ENCODE results near the gene TMEM33.

DNA sequence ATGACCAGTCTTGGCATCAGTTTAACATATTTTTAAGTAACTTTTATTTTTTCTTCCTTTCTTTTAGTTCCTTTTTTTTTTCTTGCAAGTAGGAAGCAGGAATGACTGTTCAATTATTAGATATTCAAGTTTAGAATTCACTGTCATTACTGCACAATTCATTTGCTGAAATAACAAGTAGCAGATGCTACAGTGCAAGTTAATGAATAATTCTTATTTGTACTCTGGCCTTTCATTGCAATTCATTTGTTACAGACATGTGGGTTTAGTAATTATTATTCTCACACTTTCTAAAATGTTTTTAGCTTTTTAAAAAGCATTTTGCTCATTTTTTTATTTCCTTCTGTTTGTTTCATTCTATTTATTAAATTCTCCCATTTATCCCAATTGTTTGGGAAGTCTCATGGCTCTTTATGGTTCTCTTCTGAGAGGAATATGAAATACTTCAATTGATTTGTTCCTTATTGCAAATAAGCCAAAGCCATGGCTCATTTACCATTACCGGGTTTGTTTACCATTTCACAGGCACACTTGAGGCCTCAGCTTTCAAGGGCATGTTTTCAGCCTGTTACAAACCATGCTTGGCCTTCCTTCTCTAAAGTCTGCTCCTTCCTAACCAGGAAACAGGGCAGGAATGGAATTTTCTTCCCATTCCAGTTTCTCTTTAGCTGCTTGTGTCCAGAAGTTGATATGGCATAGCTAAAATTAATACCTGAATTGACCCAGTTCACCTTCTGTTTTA is 41.7 kb downstream of the TMEM33 start:
- TF ChIP-seq, protein P1, sequence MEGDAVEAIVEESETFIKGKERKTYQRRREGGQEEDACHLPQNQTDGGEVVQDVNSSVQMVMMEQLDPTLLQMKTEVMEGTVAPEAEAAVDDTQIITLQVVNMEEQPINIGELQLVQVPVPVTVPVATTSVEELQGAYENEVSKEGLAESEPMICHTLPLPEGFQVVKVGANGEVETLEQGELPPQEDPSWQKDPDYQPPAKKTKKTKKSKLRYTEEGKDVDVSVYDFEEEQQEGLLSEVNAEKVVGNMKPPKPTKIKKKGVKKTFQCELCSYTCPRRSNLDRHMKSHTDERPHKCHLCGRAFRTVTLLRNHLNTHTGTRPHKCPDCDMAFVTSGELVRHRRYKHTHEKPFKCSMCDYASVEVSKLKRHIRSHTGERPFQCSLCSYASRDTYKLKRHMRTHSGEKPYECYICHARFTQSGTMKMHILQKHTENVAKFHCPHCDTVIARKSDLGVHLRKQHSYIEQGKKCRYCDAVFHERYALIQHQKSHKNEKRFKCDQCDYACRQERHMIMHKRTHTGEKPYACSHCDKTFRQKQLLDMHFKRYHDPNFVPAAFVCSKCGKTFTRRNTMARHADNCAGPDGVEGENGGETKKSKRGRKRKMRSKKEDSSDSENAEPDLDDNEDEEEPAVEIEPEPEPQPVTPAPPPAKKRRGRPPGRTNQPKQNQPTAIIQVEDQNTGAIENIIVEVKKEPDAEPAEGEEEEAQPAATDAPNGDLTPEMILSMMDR (IDR thresholded peaks at IDR 0.05): no peak
- TF ChIP-seq POLR2A (IDR thresholded peaks at IDR 0.05): no peak
